ENCODE data around the gene B4GALT1. TPM values are rescaled to one million over a fixed set of nuclear protein-coding genes. Genes with fewer than 3 reads are reported as not detected.

B4GALT1 gene
- total RNA-seq, 1 donor = 41.0 TPM

- no peak overlapping the region for H3K4me3 ChIP-seq (ENCODE audit: low read depth, low read length)
- no peak for TF ChIP-seq CTCF (IDR thresholded peaks at IDR 0.05; ENCODE audit: insufficient read depth, low read length)
- peak; percentile 76 for DNase-seq (ENCODE audit: low read depth)
These were observed 49.8 kb downstream of the B4GALT1 start for GRCh38 chr9:33117306-33117705.

GRCh38 chr9:33116860-33117259 is 50.3 kb downstream of the B4GALT1 start:
- DNase-seq (ENCODE audit: low read depth) = peak; percentile 61
- H3K4me3 ChIP-seq (ENCODE audit: low read depth, low read length) = no peak overlapping the region
- TF ChIP-seq CTCF (IDR thresholded peaks at IDR 0.05; ENCODE audit: insufficient read depth, low read length) = no peak

GRCh38 chr9:33114746-33115145 is 52.4 kb downstream of the B4GALT1 start:
- no peak for TF ChIP-seq CTCF (IDR thresholded peaks at IDR 0.05; ENCODE audit: insufficient read depth, low read length)
- H3K4me3 ChIP-seq (ENCODE audit: low read depth, low read length) = no peak overlapping the region
- no peak for DNase-seq (ENCODE audit: low read depth)

GRCh38 chr9:33113799-33114547 is 53.2 kb downstream of the B4GALT1 start:
- no peak for TF ChIP-seq CTCF (IDR thresholded peaks at IDR 0.05; ENCODE audit: insufficient read depth, low read length)
- DNase-seq (ENCODE audit: low read depth) = no peak
- no peak overlapping the region for H3K4me3 ChIP-seq (ENCODE audit: low read depth, low read length)

GRCh38 chr9:33112094-33112493 is 55.0 kb downstream of the B4GALT1 start:
- DNase-seq (ENCODE audit: low read depth) = no peak
- TF ChIP-seq CTCF (IDR thresholded peaks at IDR 0.05; ENCODE audit: insufficient read depth, low read length) = no peak
- no peak overlapping the region for H3K4me3 ChIP-seq (ENCODE audit: low read depth, low read length)

- DNase-seq (ENCODE audit: low read depth) = no peak
- TF ChIP-seq CTCF (IDR thresholded peaks at IDR 0.05; ENCODE audit: insufficient read depth, low read length) = no peak
- no peak overlapping the region for H3K4me3 ChIP-seq (ENCODE audit: low read depth, low read length)
These were observed 55.5 kb downstream of the B4GALT1 start for GRCh38 chr9:33111631-33112030.

- DNase-seq (ENCODE audit: low read depth) = no peak
- TF ChIP-seq CTCF (IDR thresholded peaks at IDR 0.05; ENCODE audit: insufficient read depth, low read length) = no peak
- no peak overlapping the region for H3K4me3 ChIP-seq (ENCODE audit: low read depth, low read length)
These were observed 56.5 kb downstream of the B4GALT1 start for GRCh38 chr9:33110686-33111085.
